Measurements from ENCODE around the gene LSM14B.

LSM14B gene

GRCh38 chr20:62182469-62183425 is 60.5 kb downstream of the LSM14B start, which contains the start of gene MTG2:
MTG2 (plus strand) TSS chr20:62183028; CDS start chr20:62193421, 10,393 bp downstream.
- DNase-seq (ENCODE audit: low read depth) = peak; percentile 98
- TF ChIP-seq, protein P1, sequence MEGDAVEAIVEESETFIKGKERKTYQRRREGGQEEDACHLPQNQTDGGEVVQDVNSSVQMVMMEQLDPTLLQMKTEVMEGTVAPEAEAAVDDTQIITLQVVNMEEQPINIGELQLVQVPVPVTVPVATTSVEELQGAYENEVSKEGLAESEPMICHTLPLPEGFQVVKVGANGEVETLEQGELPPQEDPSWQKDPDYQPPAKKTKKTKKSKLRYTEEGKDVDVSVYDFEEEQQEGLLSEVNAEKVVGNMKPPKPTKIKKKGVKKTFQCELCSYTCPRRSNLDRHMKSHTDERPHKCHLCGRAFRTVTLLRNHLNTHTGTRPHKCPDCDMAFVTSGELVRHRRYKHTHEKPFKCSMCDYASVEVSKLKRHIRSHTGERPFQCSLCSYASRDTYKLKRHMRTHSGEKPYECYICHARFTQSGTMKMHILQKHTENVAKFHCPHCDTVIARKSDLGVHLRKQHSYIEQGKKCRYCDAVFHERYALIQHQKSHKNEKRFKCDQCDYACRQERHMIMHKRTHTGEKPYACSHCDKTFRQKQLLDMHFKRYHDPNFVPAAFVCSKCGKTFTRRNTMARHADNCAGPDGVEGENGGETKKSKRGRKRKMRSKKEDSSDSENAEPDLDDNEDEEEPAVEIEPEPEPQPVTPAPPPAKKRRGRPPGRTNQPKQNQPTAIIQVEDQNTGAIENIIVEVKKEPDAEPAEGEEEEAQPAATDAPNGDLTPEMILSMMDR (IDR thresholded peaks at IDR 0.05; ENCODE audit: insufficient read depth, low read depth, low read length, missing control alignments) = no peak
- peak within 1 kb of the TSS; percentile 97 for H3K4me3 ChIP-seq (ENCODE audit: low read depth, low read length)

DNA sequence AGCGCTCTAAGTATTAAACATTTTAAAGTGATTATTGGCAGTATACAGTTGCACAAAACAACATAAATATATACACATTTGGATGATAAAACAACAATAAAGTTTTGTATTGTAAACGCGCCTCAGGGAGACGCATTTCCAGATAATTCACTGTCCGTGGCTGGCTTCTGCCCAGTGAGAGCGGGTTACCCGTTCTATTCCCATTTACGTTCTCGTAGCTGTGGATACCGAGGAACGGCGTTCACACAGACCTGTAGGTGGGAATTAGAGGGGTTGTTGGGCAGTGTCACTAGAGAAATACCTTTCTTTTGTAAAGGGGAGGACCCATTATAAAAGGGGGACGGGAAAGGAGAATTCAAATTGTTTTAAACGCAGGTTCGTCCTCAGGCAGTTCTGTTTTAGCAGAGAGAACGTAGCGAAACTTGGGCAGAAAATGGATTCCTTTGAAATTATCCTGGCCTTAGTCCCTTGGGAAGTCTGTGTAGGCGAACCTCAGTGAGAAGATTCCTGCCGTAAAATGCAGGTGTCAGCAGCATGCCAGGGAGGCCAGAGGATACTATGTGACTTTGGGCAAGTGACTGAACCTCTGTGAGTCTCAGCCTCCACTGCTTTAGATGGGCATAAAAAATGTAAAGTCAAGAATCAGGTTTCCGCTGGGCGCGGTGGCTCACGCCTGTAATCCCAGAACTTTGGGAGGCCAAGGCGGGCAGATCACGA is 61.3 kb downstream of the LSM14B start:
- TF ChIP-seq, protein P1 (IDR thresholded peaks at IDR 0.05; ENCODE audit: insufficient read depth, low read depth, low read length, missing control alignments) = no peak
- no peak for DNase-seq (ENCODE audit: low read depth)
- peak overlapping the region; percentile 97 for H3K4me3 ChIP-seq (ENCODE audit: low read depth, low read length)
